ENCODE results near the gene CELF6.
"Not testable (repeated sequence)": the region's sequence is repeated elsewhere in the genome, so short reads cannot be mapped to it uniquely, and the experiment has no call there.

The CELF6 gene

DNA sequence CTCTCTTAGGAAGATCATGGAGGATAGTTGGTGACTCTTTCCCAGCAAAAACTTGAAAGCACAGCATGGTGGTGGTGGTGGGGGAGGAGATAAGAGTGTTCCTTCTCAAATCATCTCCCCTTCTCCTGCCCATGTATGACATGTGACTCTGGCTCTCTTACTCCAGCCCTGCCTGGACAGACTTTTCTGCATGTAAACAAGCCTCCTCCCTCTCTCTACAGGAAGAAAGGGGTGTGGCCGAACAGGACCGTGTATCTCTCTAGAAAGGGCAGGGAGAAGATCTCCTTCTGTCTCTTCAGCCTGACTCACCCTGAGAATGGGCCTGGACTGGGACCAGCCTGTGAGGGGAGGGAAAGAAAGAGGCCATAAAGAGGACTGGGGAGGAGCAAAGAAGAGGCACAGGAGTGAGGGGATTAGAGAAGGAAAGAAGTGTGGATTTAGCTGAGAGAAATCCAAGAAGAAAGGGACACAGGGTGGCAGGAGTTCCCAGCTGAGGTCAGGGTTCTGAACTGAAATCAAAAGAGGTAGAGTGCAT is 1.5 kb downstream of the CELF6 start:
- in situ Hi-C loops (cut with MboI; ENCODE audit: low sequenced_read_pairs): no loop called here

GRCh38 chr15:72315706-72316370 is 4.1 kb downstream of the CELF6 start:
- in situ Hi-C loops (cut with MboI; ENCODE audit: low sequenced_read_pairs): no loop called here

DNA sequence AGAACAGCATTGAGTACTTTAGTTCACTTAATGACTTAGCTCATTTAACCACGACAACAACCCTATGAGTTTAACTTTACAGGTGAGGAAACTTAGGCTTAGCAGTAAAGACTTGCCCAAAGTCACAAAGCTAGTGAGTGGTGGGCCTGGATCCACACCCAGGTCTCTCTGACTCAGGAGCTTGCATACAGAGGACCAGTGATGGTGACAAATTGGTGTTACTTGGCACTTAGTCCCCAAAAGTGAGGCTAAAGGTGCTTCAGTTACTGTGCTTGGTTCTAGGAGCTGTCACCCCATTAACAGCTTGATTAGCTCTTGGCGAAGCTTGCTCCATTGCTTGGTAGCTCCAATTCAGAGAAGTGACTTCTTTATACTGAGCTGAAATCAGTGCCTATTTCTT is 6.1 kb downstream of the CELF6 start:
- in situ Hi-C loops (cut with MboI; ENCODE audit: low sequenced_read_pairs): no loop called here

GRCh38 chr15:72313448-72313840 is 6.5 kb downstream of the CELF6 start:
- in situ Hi-C loops (cut with MboI; ENCODE audit: low sequenced_read_pairs): no loop called here

GRCh38 chr15:72312605-72313447 is 7.1 kb downstream of the CELF6 start:
- in situ Hi-C loops (cut with MboI; ENCODE audit: low sequenced_read_pairs): no loop called here

DNA sequence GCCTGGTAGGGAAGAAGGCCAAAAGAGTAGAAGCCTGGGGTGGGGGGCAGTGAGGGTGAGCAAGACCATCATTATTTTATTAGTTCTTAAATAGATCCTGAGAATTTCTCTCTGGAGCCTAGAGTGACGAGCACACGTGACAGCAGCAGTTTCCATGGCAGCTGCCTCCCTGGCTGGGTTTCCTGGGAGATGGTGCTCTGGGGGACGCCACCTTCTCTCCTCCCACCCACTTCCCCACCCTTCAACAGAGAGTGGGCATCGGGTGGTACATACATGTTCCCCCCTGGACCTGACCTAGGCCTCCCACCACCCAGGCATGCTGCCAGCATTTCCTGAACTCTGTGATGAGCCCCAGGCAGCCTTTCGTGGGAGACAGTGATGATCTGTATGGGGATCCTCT is 12.9 kb downstream of the CELF6 start:
- in situ Hi-C loops (cut with MboI; ENCODE audit: low sequenced_read_pairs): no loop called here

- in situ Hi-C loops (cut with MboI; ENCODE audit: low sequenced_read_pairs): no loop called here
Observed at GRCh38 chr15:72306211-72306785, 13.7 kb downstream of the CELF6 start.

DNA sequence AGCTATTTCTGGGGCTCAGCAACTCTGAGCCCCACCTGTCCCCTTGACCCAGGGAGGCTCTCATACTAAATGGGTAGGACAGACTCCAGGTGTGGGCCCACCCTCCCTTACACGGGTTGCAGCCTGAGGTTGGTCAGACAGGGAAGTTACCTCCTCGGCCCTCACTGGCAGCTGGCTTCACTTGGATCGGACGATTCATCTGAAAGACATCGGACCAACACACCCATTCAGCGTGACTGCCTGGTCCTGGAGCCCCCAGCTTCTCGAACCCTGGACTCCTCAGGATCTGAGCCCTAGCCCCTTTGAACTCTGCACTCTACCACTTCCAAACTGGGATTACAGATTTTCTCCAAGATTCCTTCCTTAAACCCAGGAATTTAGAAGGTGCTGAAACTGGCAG is 15.4 kb downstream of the CELF6 start:
- in situ Hi-C loops (cut with MboI; ENCODE audit: low sequenced_read_pairs): no loop called here

GRCh38 chr15:72302955-72303354 is 17.0 kb downstream of the CELF6 start:
- in situ Hi-C loops (cut with MboI; ENCODE audit: low sequenced_read_pairs): no loop called here

DNA sequence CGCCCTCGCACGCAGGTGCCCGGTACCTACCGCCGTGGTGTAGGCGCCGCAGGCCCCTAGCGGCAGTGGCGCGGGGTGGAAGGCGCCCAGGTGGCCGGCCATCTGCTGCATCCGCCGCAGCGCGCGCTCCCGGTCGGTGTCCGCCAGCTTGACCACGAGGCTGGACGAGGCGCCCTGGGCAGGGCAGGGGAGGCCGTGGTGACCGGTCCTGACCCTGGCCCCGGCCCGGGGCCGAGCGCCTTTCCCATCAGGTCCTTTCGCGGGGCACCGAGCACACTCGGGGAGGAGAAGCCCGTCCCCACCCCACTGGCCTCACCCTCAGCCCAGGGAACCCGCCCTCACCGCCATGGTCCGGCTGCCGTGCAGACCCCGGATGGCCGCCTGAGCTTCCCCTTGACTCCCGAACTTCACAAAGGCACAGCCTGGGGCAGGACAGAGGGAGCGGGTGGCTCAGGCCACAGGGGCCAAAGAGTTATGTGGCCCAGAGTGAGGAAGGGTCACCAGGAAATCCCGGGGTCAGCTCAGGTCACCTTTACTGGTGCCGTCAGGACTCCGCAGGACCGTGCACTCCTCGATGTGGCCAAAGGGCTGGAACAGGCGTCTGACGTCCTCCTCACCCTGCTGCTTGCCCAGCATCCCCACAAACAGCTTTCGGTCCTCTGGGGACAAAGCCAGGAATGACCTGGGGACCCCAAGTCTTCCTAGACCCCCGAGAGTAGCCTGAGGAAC is 30.2 kb downstream of the CELF6 start:
- in situ Hi-C loops (cut with MboI; ENCODE audit: low sequenced_read_pairs): no loop called here

DNA sequence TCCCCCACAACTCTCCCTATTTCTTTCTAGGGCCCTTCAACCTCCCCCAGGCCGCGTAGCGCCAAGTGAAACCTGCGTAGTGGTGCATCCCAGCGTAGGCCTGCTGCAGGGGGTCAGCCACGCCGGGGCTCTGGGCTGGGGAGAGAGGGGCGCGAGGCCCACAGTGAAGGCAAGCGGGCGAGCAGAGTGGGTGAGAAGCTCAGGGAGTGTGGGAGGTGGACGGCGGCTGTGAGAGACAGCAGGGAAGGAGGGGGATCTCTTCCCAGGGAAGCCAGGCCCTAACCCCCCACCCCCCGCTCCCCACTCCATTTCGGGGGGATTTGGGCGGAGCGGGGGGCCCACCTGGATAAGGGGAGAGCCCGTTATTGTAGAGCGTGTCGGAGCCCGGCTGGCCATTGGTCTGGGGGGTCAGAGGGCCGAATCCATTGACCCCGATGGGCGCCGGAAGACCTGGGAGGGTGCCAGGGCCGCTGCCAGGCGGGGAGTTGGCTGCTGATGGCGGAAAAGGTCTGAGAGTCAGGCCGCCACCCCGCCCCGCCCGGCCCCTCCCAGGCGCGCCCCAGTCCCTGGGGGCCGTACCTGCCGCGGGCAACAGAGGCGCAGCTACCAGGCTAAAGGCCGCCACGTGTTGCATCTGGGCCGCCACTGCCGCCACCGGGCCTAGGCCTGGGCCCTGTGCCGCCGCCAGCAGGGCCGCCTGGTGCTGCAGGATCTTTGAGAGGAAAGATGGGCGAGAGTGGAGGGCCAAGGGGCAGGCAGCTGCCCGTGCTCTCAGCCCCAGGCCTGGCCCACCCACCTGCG is 31.0 kb downstream of the CELF6 start:
- in situ Hi-C loops (cut with MboI; ENCODE audit: low sequenced_read_pairs): no loop called here

- in situ Hi-C loops (cut with MboI; ENCODE audit: low sequenced_read_pairs): no loop called here
Observed at GRCh38 chr15:72285927-72286516, 33.9 kb downstream of the CELF6 start.

DNA sequence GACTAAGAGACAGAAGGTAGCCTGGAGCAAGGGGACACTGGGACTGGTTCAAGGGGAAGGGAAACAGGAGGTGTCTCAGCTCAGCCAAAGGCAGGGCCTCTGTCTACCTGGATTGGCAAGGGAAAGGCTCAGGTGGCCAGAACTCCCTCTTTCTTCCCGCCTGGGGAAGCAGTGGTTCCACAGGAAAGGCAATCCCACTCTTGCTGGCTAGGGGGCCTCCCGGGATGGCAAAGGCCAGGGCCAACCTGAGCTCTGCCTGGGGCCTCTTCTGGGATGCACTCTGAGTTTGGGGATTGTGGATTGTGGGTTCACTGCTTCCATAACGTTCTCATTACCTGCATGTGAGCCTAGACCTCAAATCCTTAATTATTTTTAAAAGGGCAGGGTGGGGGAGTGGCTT is 34.6 kb downstream of the CELF6 start:
- in situ Hi-C loops (cut with MboI; ENCODE audit: low sequenced_read_pairs): no loop called here

DNA sequence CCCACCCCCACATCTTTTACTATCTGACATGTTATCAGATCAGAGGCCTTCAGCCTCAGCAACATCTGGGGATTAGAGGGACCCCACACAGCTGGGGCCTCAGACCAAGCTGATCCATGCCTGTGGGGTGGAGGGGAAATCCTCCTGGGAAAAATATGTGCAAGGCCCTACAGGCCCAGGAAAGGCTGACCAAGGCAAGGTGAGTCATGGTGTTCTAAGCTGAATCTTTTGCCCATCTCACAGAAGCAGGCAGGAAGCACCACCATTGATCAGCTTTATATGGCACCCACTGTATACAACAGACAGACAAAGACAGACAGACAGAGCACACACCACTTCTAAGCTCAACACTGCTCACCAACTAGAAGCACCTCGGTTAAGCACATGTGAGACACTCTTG is 35.2 kb downstream of the CELF6 start:
- in situ Hi-C loops (cut with MboI; ENCODE audit: low sequenced_read_pairs): no loop called here

DNA sequence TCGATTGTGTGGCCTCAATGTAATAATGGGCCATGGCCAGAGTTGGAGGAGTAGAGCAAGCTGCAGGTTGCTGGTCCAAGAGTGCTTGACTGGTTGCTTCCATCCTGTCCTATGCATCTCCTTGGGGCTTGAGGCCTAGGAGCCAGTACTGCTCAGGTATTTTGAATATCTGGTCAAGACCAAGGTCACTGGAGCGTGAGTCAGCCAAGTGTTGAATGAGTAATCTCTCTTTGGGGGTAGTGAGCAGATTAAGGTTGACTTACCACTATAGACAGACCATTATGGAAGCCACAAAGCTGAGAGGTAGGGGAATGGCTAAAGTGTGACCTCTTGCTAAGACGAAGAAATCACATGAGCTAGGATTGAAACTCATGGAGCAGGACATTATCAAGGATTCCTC is 38.2 kb downstream of the CELF6 start:
- in situ Hi-C loops (cut with MboI; ENCODE audit: low sequenced_read_pairs): no loop called here

DNA sequence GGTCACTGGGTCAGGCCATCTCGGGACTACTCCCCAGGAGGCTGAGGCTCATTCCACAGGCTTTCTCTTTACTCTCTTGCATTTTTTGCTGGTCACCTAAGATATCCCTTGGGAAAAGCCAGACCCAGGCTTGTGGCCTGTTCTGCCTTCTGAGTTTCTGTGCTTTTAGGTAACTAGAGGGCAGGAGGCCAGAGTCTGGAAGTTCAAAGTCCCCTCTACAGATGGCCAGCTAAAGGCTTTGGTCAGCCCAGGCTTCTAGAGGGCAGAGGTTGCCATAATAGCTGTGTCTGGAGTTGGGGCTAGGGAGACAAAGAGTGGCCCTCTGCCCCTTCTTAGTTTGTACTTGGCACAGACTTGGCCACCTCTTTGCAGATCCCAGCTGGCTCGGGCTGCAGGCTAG is 39.2 kb downstream of the CELF6 start:
- in situ Hi-C loops (cut with MboI; ENCODE audit: low sequenced_read_pairs): no loop called here

DNA sequence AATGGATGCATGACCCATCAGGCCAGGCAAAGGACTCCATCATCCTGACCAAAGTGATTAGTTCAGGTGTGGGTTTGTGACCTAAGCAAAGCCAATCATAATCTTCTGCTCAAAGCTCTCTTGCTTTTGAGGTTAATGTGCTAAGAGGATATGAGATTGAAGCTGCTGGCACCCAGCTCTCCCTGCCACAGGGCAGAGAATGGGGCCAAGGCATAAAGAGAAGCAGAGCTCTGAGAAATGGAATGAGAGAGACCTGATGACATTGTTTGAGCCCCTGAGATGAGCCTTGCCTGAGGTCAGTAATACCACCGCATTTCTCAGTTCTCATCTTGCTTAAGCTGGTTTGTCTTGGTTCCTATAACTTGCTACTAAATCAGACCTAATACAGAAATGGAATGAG is 41.2 kb downstream of the CELF6 start:
- in situ Hi-C loops (cut with MboI; ENCODE audit: low sequenced_read_pairs): no loop called here

DNA sequence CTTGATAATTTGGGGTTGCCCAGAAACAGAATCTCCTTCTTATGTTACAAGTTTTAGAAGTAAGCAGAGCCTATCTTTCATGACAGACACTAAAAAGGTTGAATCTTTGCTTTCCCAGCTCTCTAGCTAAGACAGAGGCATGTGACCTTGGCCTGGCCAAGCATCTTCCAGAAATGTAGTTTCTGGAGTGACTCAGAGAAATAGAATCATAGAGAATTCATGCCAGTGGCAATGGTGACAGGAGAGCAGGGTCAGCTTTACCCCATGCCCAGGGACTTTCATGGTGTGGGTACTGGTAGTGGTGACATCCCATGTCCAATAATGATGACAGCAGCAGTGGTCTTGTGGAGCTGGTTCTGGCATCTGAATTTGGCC is 43.6 kb downstream of the CELF6 start:
- in situ Hi-C loops (cut with MboI; ENCODE audit: low sequenced_read_pairs): no loop called here

DNA sequence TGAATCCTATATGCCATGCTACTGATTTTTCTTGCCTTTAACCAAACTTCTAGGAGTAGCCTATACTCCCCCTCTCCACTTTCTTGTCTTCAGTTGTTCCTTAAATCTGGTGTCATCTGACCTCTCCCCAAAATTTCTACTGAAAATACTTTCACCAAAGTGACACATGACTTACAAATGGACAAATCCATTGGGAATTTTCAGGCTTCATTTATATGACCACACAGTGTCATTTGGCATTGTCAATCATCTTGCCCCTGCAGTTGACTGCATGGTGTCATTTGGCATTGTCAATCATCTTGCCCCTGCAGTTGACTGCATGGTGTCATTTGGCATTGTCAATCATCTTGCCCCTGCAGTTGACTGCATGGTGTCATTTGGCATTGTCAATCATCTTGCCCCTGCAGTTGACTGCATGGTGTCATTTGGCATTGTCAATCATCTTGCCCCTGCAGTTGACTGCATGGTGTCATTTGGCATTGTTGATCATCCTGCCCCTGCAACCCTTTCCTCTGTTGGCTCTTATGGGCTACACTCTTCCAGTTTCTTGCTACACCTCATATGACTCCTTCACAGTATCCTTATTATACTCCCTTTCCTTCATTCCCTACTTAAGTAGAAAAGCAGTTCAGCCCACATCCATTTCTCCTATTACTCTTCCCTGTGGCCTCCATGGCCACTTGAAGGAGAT is 44.2 kb downstream of the CELF6 start:
- in situ Hi-C loops (cut with MboI; ENCODE audit: low sequenced_read_pairs): not testable (repeated sequence)

- in situ Hi-C loops (cut with MboI; ENCODE audit: low sequenced_read_pairs): no loop called here
Observed at GRCh38 chr15:72272997-72273352, 47.0 kb downstream of the CELF6 start.
